HG03139 (cell line): ENCODE results near the gene CEMP1.

Source experiments
- ATAC-seq: cut with Tn5 transposase; IDR thresholded peaks from one replicate; pipeline ENCODE4 v1.9.1; 2021; ENCODE audit not compliant: unreplicated experiment

The CEMP1 gene

GRCh38 chr16:2487517-2487842, 43.7 kb downstream of the CEMP1 start:
- ATAC-seq = no peak

- no peak for ATAC-seq
Observed at GRCh38 chr16:2486645-2487516, 44.3 kb downstream of the CEMP1 start.

- no peak for ATAC-seq
Observed at GRCh38 chr16:2485811-2486507, 45.2 kb downstream of the CEMP1 start.

GRCh38 chr16:2484898-2485508, 46.2 kb downstream of the CEMP1 start:
- no peak for ATAC-seq

GRCh38 chr16:2483939-2484897, 47.0 kb downstream of the CEMP1 start:
- ATAC-seq = no peak

- no peak for ATAC-seq
Observed at GRCh38 chr16:2482708-2483534, 48.3 kb downstream of the CEMP1 start.

- no peak for ATAC-seq
Observed at GRCh38 chr16:2482249-2482648, 49.0 kb downstream of the CEMP1 start.

GRCh38 chr16:2481676-2482075, 49.5 kb downstream of the CEMP1 start:
- no peak for ATAC-seq

- ATAC-seq = no peak
Observed at GRCh38 chr16:2480948-2481347, 50.3 kb downstream of the CEMP1 start.
